Kidney capillary endothelial cell (primary cell): ENCODE measurements around the gene HIPK4.

Source experiments
- DNase-seq: peaks from one replicate; pipeline ENCODE4 v3.0.0-alpha.2; 2018; ENCODE audit warnings: low spot score

Gene HIPK4

DNA sequence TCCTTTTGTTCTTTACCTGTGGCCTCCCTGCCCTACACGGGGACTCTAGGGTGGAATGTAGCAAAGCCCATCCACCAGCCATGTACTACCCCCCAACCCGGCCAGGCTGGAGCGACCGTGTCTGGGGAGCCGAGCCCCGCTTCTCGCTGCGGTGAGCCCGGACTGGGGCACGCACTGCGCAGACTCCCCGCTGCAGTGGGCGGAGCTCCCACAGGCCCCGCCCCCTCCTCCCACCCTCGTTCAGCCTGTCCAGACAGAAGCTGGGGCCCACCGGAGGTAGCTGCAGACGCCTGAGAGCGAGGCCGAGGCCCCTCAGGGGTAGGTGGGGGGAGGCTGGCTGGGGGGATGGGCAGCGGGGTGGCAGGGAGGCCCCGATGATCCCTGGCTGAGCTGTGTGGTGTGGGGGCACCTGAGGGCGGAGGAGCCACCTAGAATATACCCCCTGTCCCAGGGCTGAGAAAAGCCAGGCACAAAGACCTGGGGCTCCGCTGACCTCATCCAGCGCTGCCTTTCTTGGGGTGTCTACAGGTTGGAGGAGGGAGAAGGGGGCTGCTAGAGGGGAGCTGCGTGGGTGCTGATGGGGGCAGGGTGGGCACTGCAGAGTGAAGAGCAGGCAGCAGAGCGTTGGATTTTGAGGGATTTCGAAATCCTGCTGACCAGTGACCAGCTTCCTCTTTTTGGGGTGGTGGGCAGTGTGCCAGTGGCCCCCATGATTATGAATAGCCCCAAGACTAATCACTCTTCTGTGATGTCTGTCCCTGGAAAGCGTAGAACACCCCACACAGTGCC is 24.2 kb downstream of the HIPK4 start:
- peak; percentile 40 for DNase-seq

- no peak for DNase-seq
Measured at GRCh38 chr19:40365010-40365409, 25.0 kb downstream of the HIPK4 start.

- no peak for DNase-seq
Measured at GRCh38 chr19:40363069-40363468, 26.9 kb downstream of the HIPK4 start.

GRCh38 chr19:40362160-40362559 is 27.8 kb downstream of the HIPK4 start:
- DNase-seq, result no peak

DNA sequence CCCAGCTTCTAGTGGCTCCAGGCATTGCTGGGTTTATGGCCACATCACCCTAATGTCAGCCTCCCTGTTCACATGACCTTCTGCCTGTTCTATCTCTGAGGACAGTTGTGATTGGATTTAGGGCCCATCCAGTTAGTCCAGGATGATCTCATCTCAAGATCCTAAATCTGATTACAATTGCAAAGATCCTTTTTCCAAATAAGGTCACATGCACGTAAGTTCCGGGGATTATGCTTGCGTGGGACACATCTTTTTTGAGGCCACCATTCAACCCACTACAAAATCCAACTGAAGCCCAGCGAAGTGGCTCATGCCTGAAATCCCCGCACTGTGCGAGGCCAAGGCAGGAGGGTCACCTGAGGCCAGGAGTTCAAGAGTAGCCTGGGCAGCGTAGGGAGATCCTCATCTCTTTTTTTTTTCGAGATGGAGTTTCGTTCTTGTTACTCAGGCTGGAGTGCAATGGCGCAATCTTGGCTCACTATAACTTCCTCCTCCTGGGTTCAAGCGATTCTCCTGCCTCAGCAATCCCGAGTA is 29.2 kb downstream of the HIPK4 start:
- DNase-seq, result no peak

DNA sequence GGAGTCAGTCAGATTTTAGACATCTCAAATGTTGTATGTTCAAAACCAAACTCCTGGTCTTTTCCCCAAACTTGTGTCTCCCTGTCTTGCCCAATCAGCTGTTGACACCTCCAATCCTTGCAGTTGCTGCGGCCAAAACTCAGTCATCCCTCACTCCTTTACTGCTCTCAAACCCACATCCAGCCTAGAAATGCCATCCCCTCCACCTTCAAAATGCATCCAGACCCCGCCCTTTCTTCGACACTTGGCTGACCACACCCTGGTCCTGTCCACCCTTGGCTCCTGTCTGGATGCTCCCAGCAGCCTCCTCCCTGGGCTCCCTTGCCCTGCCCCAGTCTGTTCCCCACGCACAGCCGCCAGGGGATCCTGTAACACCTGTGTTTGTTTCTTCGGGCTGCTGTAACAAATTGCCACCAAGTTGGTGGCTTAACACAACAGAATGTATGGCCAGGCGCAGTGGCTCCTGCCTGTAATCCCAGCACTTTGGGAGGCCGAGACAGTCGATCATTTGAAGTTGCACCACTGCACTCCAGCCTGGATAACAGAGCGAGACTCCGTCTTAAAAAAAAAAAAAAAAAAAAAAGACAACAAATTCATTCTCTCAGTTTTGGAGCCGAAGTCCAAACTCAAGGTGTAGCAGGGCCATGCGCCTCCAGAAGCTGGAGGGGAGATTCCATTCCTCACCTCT is 29.8 kb downstream of the HIPK4 start:
- DNase-seq, result no peak

- DNase-seq, result no peak
Measured at GRCh38 chr19:40358773-40359172, 31.2 kb downstream of the HIPK4 start.

DNA sequence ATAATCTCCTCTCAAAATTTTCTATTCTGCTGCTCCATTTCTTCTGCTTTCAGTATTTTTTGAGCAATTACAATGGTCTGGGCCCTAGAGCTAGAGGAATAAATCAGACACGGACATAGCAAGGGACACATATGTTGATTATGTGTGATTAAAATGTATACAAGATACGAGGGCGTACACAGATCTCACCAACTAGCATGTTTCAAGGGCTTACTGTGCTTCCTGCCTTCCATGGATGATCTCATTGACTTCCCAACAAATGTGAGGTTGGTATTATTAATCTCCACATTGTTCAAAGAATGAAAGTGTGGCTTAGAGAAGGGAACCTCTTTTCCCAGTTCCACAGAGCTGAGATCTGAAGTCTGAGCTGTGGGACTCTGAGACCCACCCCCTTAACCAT is 32.3 kb downstream of the HIPK4 start:
- peak; percentile 74 for DNase-seq

DNA sequence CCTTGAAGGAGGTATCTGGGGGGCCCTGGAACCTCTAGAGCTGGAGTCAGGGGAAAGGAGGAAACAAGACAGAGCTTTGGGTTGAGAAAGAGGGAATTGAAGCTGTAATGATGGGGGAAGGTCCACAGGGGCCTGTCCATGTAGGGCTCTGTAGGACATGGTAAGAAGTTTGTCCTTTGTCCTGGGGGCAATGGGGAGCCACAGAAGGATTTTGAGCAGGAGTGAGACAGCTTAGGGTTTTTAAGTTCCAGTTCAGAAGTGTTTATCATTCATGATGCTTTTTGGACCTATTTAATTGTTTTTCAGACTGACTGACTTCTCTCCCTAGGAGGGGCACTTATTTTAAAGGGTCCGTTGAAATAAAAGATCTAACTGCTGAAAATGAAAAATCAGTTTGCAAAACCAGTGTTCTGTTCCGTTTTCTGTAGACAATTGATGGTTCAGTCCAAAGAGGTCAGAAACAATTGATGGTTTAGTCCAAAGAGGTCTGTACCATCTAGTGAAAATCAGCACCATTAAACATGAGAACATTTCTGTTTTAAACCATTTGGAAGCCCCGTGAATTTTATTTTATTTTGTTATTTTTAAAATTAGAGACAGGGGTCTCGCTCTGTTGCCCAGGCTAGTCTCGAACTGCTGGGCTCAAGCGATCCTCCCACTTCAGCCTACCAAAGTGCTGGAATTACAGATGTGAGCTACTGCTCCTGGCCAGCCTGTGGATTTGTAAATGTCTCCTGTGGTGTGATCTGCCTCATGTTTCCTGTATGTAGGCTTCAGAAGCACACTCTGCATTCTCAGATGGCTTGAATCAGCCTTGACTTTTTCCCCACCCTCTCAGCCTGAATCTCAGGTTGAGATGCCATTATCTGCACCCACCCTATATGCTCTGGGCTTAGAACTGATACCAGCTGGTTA is 33.0 kb downstream of the HIPK4 start:
- DNase-seq, result peak; percentile 26

DNA sequence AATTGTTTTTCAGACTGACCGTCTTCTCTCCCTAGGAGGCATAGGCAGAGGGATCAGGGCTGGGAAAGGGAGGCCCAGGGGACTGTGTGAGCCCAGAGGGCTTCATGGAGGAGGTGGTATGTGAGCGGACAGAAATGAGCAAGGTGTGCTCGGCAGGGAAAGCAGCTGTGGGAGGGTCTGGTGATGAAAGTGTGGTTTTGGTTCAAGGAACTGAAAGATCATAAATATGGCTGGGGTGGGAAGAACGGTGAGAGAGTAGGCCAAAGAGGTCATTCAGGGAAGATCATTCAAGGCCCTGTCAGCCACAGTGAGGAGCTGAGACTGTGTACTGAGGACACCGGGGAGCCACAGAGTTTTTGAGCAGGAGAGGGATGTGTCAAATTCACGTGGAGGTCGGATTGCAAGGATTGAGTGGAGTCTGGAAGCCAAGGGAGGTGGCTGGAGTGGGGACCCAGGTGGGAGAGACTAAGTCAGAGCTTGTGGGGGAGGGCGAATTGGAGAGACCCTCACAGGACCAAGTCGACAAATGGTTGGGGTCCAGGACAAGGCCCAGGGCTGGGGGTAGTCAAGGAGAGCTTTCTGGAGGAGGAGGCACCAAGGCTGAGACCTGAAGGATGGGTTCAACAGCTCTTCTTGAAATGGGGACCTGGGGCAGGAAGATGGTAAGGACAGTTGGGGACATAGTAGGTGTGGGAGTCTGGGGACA is 33.9 kb downstream of the HIPK4 start:
- no peak for DNase-seq

DNA sequence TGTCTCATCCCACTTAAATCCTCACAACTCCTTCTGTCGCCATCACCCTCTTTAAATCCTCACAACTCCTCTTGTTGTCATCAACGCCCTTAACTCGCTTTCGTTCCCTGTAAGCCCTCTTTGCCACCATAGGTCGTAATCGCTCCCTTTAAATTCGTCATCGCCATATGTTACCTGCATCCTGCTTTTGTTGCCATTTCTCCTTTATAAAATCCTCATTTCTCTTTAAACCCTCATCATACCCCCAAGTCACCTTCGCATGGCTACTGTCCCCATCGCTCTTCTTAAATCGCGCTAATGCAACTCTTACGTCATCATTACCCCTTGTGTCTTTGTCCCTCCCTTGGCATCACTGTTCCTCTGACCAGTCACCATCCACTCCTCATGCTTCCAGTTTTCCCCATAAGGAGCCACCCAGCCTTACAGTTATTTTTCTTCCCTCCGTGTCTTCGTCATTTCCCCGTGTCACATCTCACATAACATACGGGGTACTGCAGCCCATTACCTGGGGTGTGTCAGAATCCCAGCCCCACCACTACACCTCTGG is 40.9 kb downstream of the HIPK4 start:
- DNase-seq, result peak; percentile 30

- DNase-seq, result peak; percentile 99
Measured at GRCh38 chr19:40348125-40348913, 41.7 kb downstream of the HIPK4 start, which contains the start of the genes C19orf47 and PLD3. Gene C19orf47, minus strand, starts transcription at chr19:40348397. Its CDS starts 6,540 bp downstream, at chr19:40341857. Gene PLD3, plus strand, starts transcription at chr19:40348695. Its CDS starts 17,789 bp downstream, at chr19:40366484.

- no peak for DNase-seq
Measured at GRCh38 chr19:40344422-40344821, 45.6 kb downstream of the HIPK4 start.

GRCh38 chr19:40342644-40343311 is 47.2 kb downstream of the HIPK4 start:
- peak; percentile 7 for DNase-seq

- peak; percentile 10 for DNase-seq
Measured at GRCh38 chr19:40341601-40342482, 48.1 kb downstream of the HIPK4 start.

- DNase-seq, result no peak
Measured at GRCh38 chr19:40339018-40339728, 50.8 kb downstream of the HIPK4 start.

GRCh38 chr19:40337594-40337993 is 52.4 kb downstream of the HIPK4 start:
- DNase-seq, result no peak

- DNase-seq, result no peak
Measured at GRCh38 chr19:40337107-40337506, 52.9 kb downstream of the HIPK4 start.
